K562 (cell line): ENCODE results near the gene MAGI2. TPM values are rescaled to one million over a fixed set of nuclear protein-coding genes. Genes with fewer than 3 reads are reported as not detected.

Source experiments
- ATAC-seq: fragments of 200-7000 bp; cut with Tn5 transposase; 3 replicates; pipeline ENCODE4 v1.9.1; 2020; ENCODE audit warnings: moderate library complexity
- BruUV-seq: library from RNA; stranded (reverse); fragments of 400-500 nt; replicated peaks from 2 replicates; lab custom pipeline; 2021; lab: Mats Ljungman, UMichigan
- CTCF ChIA-PET: fragments of 300-600 bp; formaldehyde crosslinking; extraction: SDS; loops from one replicate; lab custom pipeline; 2021; ENCODE audit warnings: low intra/inter-chr PET ratio; lab: Yijun Ruan, JAX
- POLR2A ChIA-PET: fragments of 300-600, 350-650 bp; sonication (Branson Sonifier 250); formaldehyde crosslinking; extraction: SDS; loops from one replicate; lab custom pipeline; 2021; ENCODE audit warnings: antibody characterized with exemption, inconsistent platforms; lab: Yijun Ruan, JAX
- DNase-seq, 4 experiments: peaks; one replicate each; pipeline versions ENCODE4 v3.0.0 to v3.0.0-alpha.2; 2011 to 2018; ENCODE audit warnings: low spot score in 3 of 4, mixed read lengths in 3 of 4; ENCODE audit errors: extremely low read depth in 1 of 4
- FAIRE-seq: peaks from 2 replicates; lab custom pipeline; 2011; peaks lifted over from hg19 to GRCh38; lab: Jason Lieb, UNC
- H2AFZ ChIP-seq: 2 replicates; pipeline ENCODE4 v1.6.0; 2011; ENCODE audit warnings: low read depth, low read length, control low read depth, inconsistent platforms
- H3K27ac ChIP-seq: fragments of 200-600 bp; 3 replicates; pipeline ENCODE4 v1.8.0; 2011; ENCODE audit warnings: low read depth, mild to moderate bottlenecking, control low read depth, inconsistent platforms, low read length, moderate library complexity, mixed read lengths; ENCODE audit errors: extremely low read depth
- H3K27me3 ChIP-seq, 2 experiments: fragments of 300-600 bp in 1 of 2; 2 replicates in 1 of 2; 3 replicates in 1 of 2; pipeline versions ENCODE4 v1.6.0 to v1.8.0; 2011; ENCODE audit warnings: inconsistent platforms in 2 of 2, low read length in 2 of 2, mild to moderate bottlenecking in 1 of 2, mixed read lengths in 1 of 2, moderate library complexity in 1 of 2; ENCODE audit not compliant: control insufficient read depth in 2 of 2, insufficient read depth in 2 of 2
- H3K36me3 ChIP-seq: fragments of 300-600 bp; 3 replicates; pipeline ENCODE4 v1.8.0; 2011; ENCODE audit warnings: mild to moderate bottlenecking, low read length, inconsistent platforms; ENCODE audit not compliant: control insufficient read depth, insufficient read depth
- H3K4me1 ChIP-seq, 2 experiments: fragments of 200-600 bp in 1 of 2; replicated peaks in 1 of 2; 2 replicates in 1 of 2; 3 replicates in 1 of 2; pipeline versions ENCODE4 v1.5.1 to v1.8.0; 2011; ENCODE audit warnings: inconsistent platforms in 2 of 2, low read length in 2 of 2, mild to moderate bottlenecking in 1 of 2, mixed read lengths in 1 of 2, moderate library complexity in 1 of 2; ENCODE audit not compliant: control insufficient read depth in 2 of 2, insufficient read depth in 2 of 2
- H3K4me2 ChIP-seq: 2 replicates; pipeline ENCODE4 v1.6.1; 2011; ENCODE audit warnings: low read length, control low read depth, inconsistent platforms, mixed read lengths; ENCODE audit not compliant: insufficient read depth
- H3K4me3 ChIP-seq: fragments of 200-600 bp; sonication (generic), shearing (Covaris generic); 2 replicates; pipeline ENCODE4 v1.5.1; 2016; ENCODE audit warnings: control low read depth, inconsistent platforms
- H3K79me2 ChIP-seq: fragments of 200-600 bp; 3 replicates; pipeline ENCODE4 v1.8.0; 2011; ENCODE audit warnings: low read length, inconsistent platforms; ENCODE audit not compliant: control insufficient read depth, insufficient read depth
- H3K9ac ChIP-seq, 2 experiments: 2 replicates each; pipeline versions ENCODE4 v1.6.0 to v1.6.1; 2011; ENCODE audit warnings: low read depth in 2 of 2, low read length in 2 of 2, control low read depth in 1 of 2, inconsistent platforms in 1 of 2, mild to moderate bottlenecking in 1 of 2, mixed read lengths in 1 of 2; ENCODE audit not compliant: insufficient read depth in 1 of 2
- H3K9me1 ChIP-seq: one replicate; pipeline ENCODE4 v1.6.0; 2011; ENCODE audit warnings: inconsistent platforms, mild to moderate bottlenecking, low read length, moderate library complexity; ENCODE audit not compliant: control insufficient read depth, insufficient read depth
- H3K9me3 ChIP-seq: replicated peaks from 2 replicates; pipeline ENCODE4 v1.5.1; 2011; ENCODE audit warnings: low read depth, low read length, inconsistent platforms; ENCODE audit not compliant: control insufficient read depth, insufficient read depth
- H4K20me1 ChIP-seq: replicated peaks from 2 replicates; pipeline ENCODE4 v1.6.1; 2011; ENCODE audit warnings: low read length, inconsistent platforms, mixed read lengths; ENCODE audit not compliant: control insufficient read depth, insufficient read depth
- CGGBP1 ChIP-seq: fragments of 250-450 bp; sonication (Bioruptor Pico); IDR thresholded peaks from 2 replicates; pipeline ENCODE4 v1.9.0; 2021; ENCODE audit warnings: mild to moderate bottlenecking
- CREB3 ChIP-seq: fragments of 450-650 bp; conservative IDR thresholded peaks from 2 replicates; pipeline ENCODE4 v1.6.1; 2016; ENCODE audit warnings: missing genetic modification characterization, low read depth, mild to moderate bottlenecking, missing compliant biosample characterization, moderate library complexity
- GATAD2B ChIP-seq: fragments of 450-650 bp; IDR thresholded peaks from 2 replicates; pipeline ENCODE4 v1.6.1; 2017; ENCODE audit warnings: mild to moderate bottlenecking, borderline replicate concordance
- GTF2F1 ChIP-seq: IDR thresholded peaks from 2 replicates; pipeline ENCODE4 v1.6.1; 2011; ENCODE audit warnings: low read depth, low read length, improper control_type of control experiment
- HMG20A ChIP-seq: fragments of 450-650 bp; formaldehyde crosslinking; conservative IDR thresholded peaks from 2 replicates; pipeline ENCODE4 v1.4.0; 2020; ENCODE audit warnings: mild to moderate bottlenecking, mixed read lengths
- HNRNPL ChIP-seq: fragments of 200-400 bp; formaldehyde crosslinking; IDR thresholded peaks from 2 replicates; pipeline ENCODE4 v1.6.1; 2017; ENCODE audit warnings: low read depth, mild to moderate bottlenecking, low read length
- HOXB6 ChIP-seq: fragments of 250-450 bp; sonication (Bioruptor Pico); IDR thresholded peaks from 2 replicates; pipeline ENCODE4 v1.5.1; 2022; ENCODE audit warnings: mild to moderate bottlenecking, borderline replicate concordance
- NFIC ChIP-seq: fragments of 450-650 bp; IDR thresholded peaks from 2 replicates; pipeline ENCODE4 v1.6.1; 2017; ENCODE audit warnings: mild to moderate bottlenecking, inconsistent platforms
- PHB ChIP-seq: fragments of 250-450 bp; sonication (Bioruptor Pico); IDR thresholded peaks from 2 replicates; pipeline ENCODE4 v1.5.0; 2021
- SREBF1 ChIP-seq: fragments of 150-350 bp; IDR thresholded peaks from 2 replicates; pipeline ENCODE4 v1.6.1; 2014; ENCODE audit warnings: antibody characterized with exemption, low read depth, low read length, borderline replicate concordance
- STAT6 ChIP-seq: sonication (generic); formaldehyde crosslinking; IDR thresholded peaks from 2 replicates; pipeline ENCODE4 v1.8.1; 2023; ENCODE audit warnings: mild to moderate bottlenecking, missing genetic modification reagents
- ZBED1 ChIP-seq: IDR thresholded peaks from 2 replicates; pipeline ENCODE4 v1.6.1; 2014
- ZBTB9 ChIP-seq: fragments of 450-650 bp; formaldehyde crosslinking; IDR thresholded peaks from 2 replicates; pipeline ENCODE4 v1.4.0; 2020; ENCODE audit warnings: mild to moderate bottlenecking, moderate library complexity
- ZNF174 ChIP-seq: fragments of 250-450 bp; sonication (Bioruptor Pico); IDR thresholded peaks from 2 replicates; pipeline ENCODE4 v1.4.0; 2020; ENCODE audit warnings: mild to moderate bottlenecking
- ZNF311 ChIP-seq: fragments of 250-450 bp; sonication (Bioruptor Pico); IDR thresholded peaks from 2 replicates; pipeline ENCODE4 v1.4.0; 2020; ENCODE audit warnings: mild to moderate bottlenecking, moderate library complexity
- ZNF583 ChIP-seq: fragments of 250-450 bp; sonication (Bioruptor Pico); IDR thresholded peaks from 2 replicates; pipeline ENCODE4 v1.4.0; 2020
- WGBS: fragments of 100-300 bp; shearing (Covaris generic); methylation state at CpG from one replicate; pipeline ENCODE4 v1.1.6; 2016; ENCODE audit warnings: low coverage, mixed read lengths; ENCODE audit not compliant: insufficient coverage; ENCODE audit errors: missing lambda C conversion rate; 5-methylcytosine and 5-hydroxymethylcytosine counted together
- in situ Hi-C: fragments of 300-500 bp; cut with MboI; formaldehyde crosslinking; loops from 4 replicates; pipeline ENCODE4 v1.15.0; 2018; ENCODE audit warnings: inconsistent platforms, mixed read lengths
- intact Hi-C: fragments of 100-400 bp; cut with micrococcal nuclease; formaldehyde crosslinking; loops from 2 replicates; pipeline ENCODE4 v1.14.2; 2022
- polyA plus RNA-seq, 8 experiments: library from polyadenylated mRNA; depleted of rRNA in 4 of 8; stranded (reverse) in 5 of 8; unstranded in 3 of 8; fragments of >200 nt; fragmentation: Nextera tagmentation in 2 of 8; fragmentation: Illumina TruSeq in 1 of 8; extraction: Ambion mirVana in 2 of 8; extraction: Trizol in 1 of 8; gene quantifications; 2 replicates each; pipeline versions ENCODE4 v1.2.1 to v1.2.3, GENCODE V29; 2011 to 2014; ENCODE audit warnings: inconsistent platforms in 1 of 8, missing spikeins in 1 of 8
- total RNA-seq, 7 experiments: library from RNA; depleted of rRNA in 6 of 7; stranded (reverse); fragments of >200 nt in 6 of 7; fragmentation: Illumina TruSeq in 2 of 7; extraction: Trizol in 2 of 7; gene quantifications; 2 replicates each; pipeline versions ENCODE4 v1.2.1 to v1.2.3, GENCODE V29; 2011 to 2021; ENCODE audit warnings: low replicate concordance in 1 of 7

The MAGI2 gene
- total and polyA plus RNA-seq, 9 of the 15 experiments (the other 6 are each of a cell fraction or from before 2014, with no cell fraction given): 0.27 to 1.4 (median 0.70) TPM

- TF ChIP-seq STAT6 (CRISPR knock-in tag) (no peak), HNRNPL (no peak)
Measured at GRCh38 chr7:78261302-78261701, 1192.2 kb downstream of the MAGI2 start (continued).

- Histone ChIP-seq H3K9me3 (no peaks in the 10 kb centered on the region), H3K9ac (no peak overlapping the region), H3K9me1 (no peaks in the 10 kb centered on the region), H3K4me1 (no peaks in the 10 kb centered on the region), H3K79me2 (no peaks in the 10 kb centered on the region), H3K27ac (no peak overlapping the region), H3K4me2 (no peak overlapping the region), H4K20me1 (no peaks in the 10 kb centered on the region), H3K27me3 (no peaks in the 10 kb centered on the region), H2AFZ (no peak overlapping the region), H3K4me3 (no peak overlapping the region), H3K36me3 (no peaks in the 10 kb centered on the region)
- ChIA-PET CTCF (no interaction called here), POLR2A (no interaction called here)
- TF ChIP-seq ZNF311 (CRISPR knock-in tag): no peak
- no peak for TF ChIP-seq CGGBP1 (CRISPR knock-in tag)
- no peak for TF ChIP-seq CREB3 (tag)
- TF ChIP-seq PHB (CRISPR knock-in tag): no peak
- no peak for TF ChIP-seq HOXB6 (CRISPR knock-in tag)
- no peak for TF ChIP-seq ZBTB9 (CRISPR knock-in tag)
- TF ChIP-seq ZNF174 (CRISPR knock-in tag): no peak
- TF ChIP-seq GATAD2B: no peak
- TF ChIP-seq HMG20A: no peak
- no peak for TF ChIP-seq ZBED1
- no peak for TF ChIP-seq ZNF583 (CRISPR knock-in tag)
- TF ChIP-seq SREBF1: no peak
- no peak for TF ChIP-seq GTF2F1
- no peak for TF ChIP-seq NFIC
- no TSS peak for BruUV-seq
- ATAC-seq: no peak
- in situ Hi-C loops: no loop called here
- no peak for DNase-seq
- intact Hi-C loops: no loop called here
- WGBS: 0% methylated on average over 1 of the region's 1 CpG
- no peak for FAIRE-seq
Measured at GRCh38 chr7:78260826-78261225, 1192.6 kb downstream of the MAGI2 start.
